Astrocyte of the spinal cord (primary cell): ENCODE results near the gene RAB29.
"Not testable (repeated sequence)": the region's sequence is repeated elsewhere in the genome, so short reads cannot be mapped to it uniquely, and the experiment has no call there.

Experiments used
- DNase-seq: peaks from one replicate; pipeline ENCODE4 v3.0.0; 2011; ENCODE audit warnings: low read depth, low spot score
- H3K4me3 ChIP-seq: 2 replicates; pipeline ENCODE4 v1.5.1; 2011; ENCODE audit warnings: low read depth, mild to moderate bottlenecking, low read length, moderate library complexity
- in situ Hi-C: cut with HindIII; loops from 2 replicates; pipeline ENCODE4 v1.10.0; 2017; ENCODE audit warnings: low sequenced_read_pairs
- TF ChIP-seq, protein P1 (sequence below): IDR thresholded peaks from 2 replicates; pipeline ENCODE4 v1.5.1; 2012; ENCODE audit warnings: low read depth, mild to moderate bottlenecking, low read length, inconsistent platforms

The RAB29 gene, protein sequence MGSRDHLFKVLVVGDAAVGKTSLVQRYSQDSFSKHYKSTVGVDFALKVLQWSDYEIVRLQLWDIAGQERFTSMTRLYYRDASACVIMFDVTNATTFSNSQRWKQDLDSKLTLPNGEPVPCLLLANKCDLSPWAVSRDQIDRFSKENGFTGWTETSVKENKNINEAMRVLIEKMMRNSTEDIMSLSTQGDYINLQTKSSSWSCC

DNA sequence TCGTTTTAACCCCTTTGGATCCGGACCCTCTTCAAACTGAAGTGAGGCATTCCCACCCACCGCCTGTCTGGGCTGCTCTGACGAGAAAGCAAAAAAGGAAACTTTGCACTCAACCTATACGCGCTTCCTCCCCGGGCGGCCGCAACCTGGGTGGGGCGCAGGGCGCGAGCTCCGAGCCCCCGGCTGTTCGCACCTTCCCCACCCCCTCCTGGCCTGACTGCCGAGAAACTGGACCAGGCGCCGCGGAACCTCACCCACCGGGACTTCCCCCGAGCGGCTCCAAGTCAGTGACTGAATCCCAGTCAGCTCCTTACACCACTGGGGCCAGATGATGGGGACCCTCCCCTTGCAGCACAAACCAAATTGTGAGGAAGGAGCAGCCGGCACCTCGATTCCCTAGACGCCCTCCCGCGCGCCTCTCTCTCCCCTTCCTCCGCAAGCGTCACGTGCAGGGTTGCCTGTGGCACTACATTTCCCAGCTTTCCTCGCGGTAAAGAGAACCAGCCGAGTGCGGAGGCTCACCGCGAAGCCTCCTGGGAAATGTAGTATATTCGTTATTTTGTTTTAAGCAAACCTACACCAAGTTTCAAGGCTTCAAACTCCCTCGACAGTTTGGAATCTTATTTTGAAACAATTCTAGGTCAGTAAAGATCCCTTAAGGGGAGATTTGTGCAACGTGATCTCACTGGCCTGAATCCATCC lies at the start of gene RAB29:
RAB29 (minus strand) TSS at position 468 of the 702 bp plus-strand sequence. CDS start 526 bp downstream, outside the sequence.
- TF ChIP-seq, protein P1, sequence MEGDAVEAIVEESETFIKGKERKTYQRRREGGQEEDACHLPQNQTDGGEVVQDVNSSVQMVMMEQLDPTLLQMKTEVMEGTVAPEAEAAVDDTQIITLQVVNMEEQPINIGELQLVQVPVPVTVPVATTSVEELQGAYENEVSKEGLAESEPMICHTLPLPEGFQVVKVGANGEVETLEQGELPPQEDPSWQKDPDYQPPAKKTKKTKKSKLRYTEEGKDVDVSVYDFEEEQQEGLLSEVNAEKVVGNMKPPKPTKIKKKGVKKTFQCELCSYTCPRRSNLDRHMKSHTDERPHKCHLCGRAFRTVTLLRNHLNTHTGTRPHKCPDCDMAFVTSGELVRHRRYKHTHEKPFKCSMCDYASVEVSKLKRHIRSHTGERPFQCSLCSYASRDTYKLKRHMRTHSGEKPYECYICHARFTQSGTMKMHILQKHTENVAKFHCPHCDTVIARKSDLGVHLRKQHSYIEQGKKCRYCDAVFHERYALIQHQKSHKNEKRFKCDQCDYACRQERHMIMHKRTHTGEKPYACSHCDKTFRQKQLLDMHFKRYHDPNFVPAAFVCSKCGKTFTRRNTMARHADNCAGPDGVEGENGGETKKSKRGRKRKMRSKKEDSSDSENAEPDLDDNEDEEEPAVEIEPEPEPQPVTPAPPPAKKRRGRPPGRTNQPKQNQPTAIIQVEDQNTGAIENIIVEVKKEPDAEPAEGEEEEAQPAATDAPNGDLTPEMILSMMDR: no peak
- in situ Hi-C loops: no loop called here
- DNase-seq: peak; percentile 72
- peak within 1 kb of the TSS; percentile 76 for H3K4me3 ChIP-seq

DNA sequence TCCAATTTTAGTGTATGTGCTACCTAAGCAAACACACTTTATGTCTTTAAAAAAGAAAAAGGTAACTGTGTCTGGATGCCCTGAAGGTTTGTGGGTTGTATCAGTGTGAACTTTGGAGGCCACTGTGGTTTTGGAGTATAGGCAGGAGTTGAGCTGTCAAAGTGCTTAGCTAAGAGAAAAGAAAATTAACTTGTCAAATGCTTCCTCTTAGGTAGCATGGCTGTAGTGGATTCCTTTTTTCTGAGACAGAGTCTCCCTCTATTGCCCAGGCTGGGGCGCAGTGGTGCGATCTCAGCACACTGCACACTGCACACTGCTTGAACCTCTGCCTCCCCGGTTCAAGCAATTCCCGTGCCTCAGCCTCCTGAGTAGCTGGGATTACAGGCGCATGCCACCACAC lies 48.9 kb upstream of the RAB29 start:
- in situ Hi-C loops: no loop called here
- no peak for DNase-seq
- no peak overlapping the region for H3K4me3 ChIP-seq
- TF ChIP-seq, protein P1: no peak

DNA sequence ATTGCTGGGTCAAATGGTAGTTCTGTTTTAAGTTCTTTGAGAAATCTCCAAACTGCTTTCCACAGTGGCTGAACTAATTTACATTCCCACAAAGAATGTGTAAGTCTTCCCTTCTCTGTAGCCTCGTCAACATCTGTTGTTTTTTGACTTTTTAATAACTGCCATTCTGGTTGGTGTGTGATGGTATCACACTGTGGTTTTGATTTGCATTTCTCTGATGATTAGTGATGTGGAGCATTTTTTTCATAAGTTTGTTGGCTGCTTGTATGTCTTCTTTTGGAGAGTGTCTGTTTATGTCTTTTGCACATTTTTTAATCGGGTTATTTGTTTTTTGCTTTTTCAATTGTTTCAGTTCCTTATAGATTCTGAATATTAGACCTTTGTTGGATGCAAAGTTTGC lies 48.0 kb upstream of the RAB29 start:
- in situ Hi-C loops, H3K4me3 ChIP-seq, DNase-seq: not testable (repeated sequence)

DNA sequence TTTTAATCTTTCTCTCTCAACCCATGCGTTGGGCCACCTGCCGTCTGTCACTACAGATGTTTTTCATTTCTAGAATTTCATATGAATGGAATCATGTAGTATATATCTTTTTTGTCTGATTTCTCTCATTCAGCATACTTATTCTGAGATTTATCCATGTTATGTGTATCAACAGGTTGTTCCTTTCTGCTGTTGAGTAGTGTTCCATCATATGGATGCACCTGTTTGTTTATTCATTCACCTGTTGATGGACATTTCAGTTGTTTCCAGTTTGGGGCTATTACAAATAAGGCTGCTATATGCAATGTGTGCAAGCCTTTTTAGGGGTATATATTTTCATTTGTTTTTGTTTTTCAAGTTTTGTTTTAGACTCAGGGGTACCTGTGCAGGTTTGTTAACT lies 47.1 kb upstream of the RAB29 start:
- H3K4me3 ChIP-seq: no peak overlapping the region
- no peak for DNase-seq
- TF ChIP-seq, protein P1: no peak
- in situ Hi-C loops: no loop called here

DNA sequence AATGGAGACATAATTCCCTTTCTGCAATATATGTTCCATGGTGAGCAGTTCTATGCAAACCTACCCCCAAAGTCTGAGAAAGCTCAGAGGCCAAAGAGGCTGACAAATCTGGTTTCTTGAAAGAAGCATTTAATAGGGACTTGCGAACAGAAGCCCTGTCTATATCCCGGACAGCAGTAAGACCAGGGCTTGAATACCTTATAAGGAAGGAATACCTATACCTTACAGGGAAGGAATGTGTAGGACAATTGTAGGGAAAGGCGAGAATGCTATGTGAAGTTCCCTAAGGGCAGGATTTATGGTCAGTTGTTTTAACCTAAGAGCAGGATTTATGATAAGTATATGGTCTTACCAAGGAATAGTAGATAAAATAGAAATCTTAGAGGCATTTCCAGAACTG lies 42.7 kb upstream of the RAB29 start:
- H3K4me3 ChIP-seq: no peak overlapping the region
- in situ Hi-C loops: no loop called here
- TF ChIP-seq, protein P1: no peak
- DNase-seq: no peak

DNA sequence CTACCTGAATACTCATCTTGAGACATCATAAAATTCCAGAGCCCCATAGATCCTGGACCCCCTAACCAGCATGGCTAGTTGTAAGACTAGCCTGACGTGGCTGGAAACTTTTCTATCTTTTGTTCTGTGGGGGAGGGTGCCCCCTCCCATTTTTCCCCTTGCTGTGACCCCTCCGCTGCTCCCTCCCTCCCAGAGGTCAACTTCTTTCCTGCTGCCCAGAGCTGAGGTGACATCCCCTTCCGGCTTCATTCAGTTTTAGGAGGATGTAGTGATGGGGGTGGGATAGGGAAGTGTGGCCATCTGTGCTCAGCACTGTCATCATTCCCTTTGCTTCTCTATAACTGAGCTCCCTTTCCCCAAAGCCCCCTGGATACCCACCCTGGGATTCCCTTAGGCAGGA lies 42.1 kb upstream of the RAB29 start:
- DNase-seq: no peak
- TF ChIP-seq, protein P1: no peak
- in situ Hi-C loops: no loop called here
- H3K4me3 ChIP-seq: no peak overlapping the region

DNA sequence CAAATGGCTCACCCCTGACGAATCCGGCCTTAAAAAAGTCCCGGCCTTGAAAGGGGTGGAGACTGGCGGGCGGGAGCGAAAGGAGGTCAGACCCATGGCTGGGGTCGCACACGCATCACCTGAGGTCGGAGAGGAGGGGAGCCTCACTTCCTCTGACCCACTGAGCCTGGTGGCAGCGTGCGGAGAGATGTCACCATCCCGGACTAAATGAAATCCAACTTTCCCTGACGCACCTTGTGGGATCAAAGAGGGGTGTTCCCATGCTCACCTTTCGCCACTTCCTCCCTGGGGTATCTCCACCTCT lies 38.4 kb upstream of the RAB29 start:
- TF ChIP-seq, protein P1: no peak
- DNase-seq: peak; percentile 61
- in situ Hi-C loops: no loop called here
- H3K4me3 ChIP-seq: peak overlapping the region; percentile 72
